WTC11 (cell line): ENCODE data around the gene DPY19L3.

Source experiments
- CTCF ChIP-seq: fragments of 200-600 bp; IDR thresholded peaks from 2 replicates; pipeline ENCODE4 v1.8.0; 2022; ENCODE audit warnings: antibody characterized with exemption
- GABPB1 ChIP-seq: sonication (generic); formaldehyde crosslinking; IDR thresholded peaks from 2 replicates; pipeline ENCODE4 v1.8.1; 2023; ENCODE audit warnings: mild to moderate bottlenecking, missing genetic modification reagents
- HMGXB4 ChIP-seq: sonication (generic); formaldehyde crosslinking; IDR thresholded peaks from 2 replicates; pipeline ENCODE4 v1.8.1; 2023; ENCODE audit warnings: mild to moderate bottlenecking, moderate library complexity, missing genetic modification reagents
- USF1 ChIP-seq: sonication (generic); formaldehyde crosslinking; IDR thresholded peaks from 2 replicates; pipeline ENCODE4 v1.8.0; 2022; ENCODE audit warnings: mild to moderate bottlenecking, missing genetic modification reagents
- TF ChIP-seq, protein P1 (sequence below): sonication (generic); formaldehyde crosslinking; IDR thresholded peaks from 2 replicates; pipeline ENCODE4 v1.8.1; 2022; ENCODE audit warnings: low read depth, missing genetic modification reagents, borderline replicate concordance
- TF ChIP-seq, protein P2 (sequence below): sonication (generic); formaldehyde crosslinking; IDR thresholded peaks from 2 replicates; pipeline ENCODE4 v1.8.0; 2022; ENCODE audit warnings: missing genetic modification reagents

- TF ChIP-seq CTCF (no peak), USF1 (CRISPR knock-in tag) (no peak), GABPB1 (CRISPR knock-in tag) (no peak), HMGXB4 (no peak)
- TF ChIP-seq, protein P1, sequence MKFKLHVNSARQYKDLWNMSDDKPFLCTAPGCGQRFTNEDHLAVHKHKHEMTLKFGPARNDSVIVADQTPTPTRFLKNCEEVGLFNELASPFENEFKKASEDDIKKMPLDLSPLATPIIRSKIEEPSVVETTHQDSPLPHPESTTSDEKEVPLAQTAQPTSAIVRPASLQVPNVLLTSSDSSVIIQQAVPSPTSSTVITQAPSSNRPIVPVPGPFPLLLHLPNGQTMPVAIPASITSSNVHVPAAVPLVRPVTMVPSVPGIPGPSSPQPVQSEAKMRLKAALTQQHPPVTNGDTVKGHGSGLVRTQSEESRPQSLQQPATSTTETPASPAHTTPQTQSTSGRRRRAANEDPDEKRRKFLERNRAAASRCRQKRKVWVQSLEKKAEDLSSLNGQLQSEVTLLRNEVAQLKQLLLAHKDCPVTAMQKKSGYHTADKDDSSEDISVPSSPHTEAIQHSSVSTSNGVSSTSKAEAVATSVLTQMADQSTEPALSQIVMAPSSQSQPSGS: no peak
- TF ChIP-seq, protein P2, sequence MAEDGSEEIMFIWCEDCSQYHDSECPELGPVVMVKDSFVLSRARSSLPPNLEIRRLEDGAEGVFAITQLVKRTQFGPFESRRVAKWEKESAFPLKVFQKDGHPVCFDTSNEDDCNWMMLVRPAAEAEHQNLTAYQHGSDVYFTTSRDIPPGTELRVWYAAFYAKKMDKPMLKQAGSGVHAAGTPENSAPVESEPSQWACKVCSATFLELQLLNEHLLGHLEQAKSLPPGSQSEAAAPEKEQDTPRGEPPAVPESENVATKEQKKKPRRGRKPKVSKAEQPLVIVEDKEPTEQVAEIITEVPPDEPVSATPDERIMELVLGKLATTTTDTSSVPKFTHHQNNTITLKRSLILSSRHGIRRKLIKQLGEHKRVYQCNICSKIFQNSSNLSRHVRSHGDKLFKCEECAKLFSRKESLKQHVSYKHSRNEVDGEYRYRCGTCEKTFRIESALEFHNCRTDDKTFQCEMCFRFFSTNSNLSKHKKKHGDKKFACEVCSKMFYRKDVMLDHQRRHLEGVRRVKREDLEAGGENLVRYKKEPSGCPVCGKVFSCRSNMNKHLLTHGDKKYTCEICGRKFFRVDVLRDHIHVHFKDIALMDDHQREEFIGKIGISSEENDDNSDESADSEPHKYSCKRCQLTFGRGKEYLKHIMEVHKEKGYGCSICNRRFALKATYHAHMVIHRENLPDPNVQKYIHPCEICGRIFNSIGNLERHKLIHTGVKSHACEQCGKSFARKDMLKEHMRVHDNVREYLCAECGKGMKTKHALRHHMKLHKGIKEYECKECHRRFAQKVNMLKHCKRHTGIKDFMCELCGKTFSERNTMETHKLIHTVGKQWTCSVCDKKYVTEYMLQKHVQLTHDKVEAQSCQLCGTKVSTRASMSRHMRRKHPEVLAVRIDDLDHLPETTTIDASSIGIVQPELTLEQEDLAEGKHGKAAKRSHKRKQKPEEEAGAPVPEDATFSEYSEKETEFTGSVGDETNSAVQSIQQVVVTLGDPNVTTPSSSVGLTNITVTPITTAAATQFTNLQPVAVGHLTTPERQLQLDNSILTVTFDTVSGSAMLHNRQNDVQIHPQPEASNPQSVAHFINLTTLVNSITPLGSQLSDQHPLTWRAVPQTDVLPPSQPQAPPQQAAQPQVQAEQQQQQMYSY (CRISPR knock-in tag): no peak
Measured at GRCh38 chr19:32438751-32439150, 33.2 kb downstream of the DPY19L3 start.
